Activated naive CD4-positive, alpha-beta T cell treated with anti-CD3 and anti-CD28 coated beads, Interleukin-2, amount 50 U/mL, for 24 hours (primary cell): ENCODE results near the gene TGOLN2.
"Not testable (repeated sequence)": the region's sequence is repeated elsewhere in the genome, so short reads cannot be mapped to it uniquely, and the experiment has no call there.

Experiments
- H3K27ac Mint-ChIP-seq: one replicate; pipeline ENCODE4 v1.8.0; 2021; ENCODE audit warnings: mild to moderate bottlenecking, mixed read lengths
- H3K27me3 Mint-ChIP-seq: one replicate; pipeline ENCODE4 v1.8.0; 2021; ENCODE audit warnings: mixed read lengths
- H3K36me3 Mint-ChIP-seq: one replicate; pipeline ENCODE4 v1.8.0; 2021; ENCODE audit warnings: mixed read lengths
- H3K4me1 Mint-ChIP-seq: one replicate; pipeline ENCODE4 v1.8.0; 2021; ENCODE audit warnings: mixed read lengths
- H3K4me3 Mint-ChIP-seq: one replicate; pipeline ENCODE4 v1.8.0; 2021; ENCODE audit warnings: mild to moderate bottlenecking, mixed read lengths
- H3K9me3 Mint-ChIP-seq: one replicate; pipeline ENCODE4 v1.8.0; 2021; ENCODE audit warnings: mixed read lengths

Gene TGOLN2

DNA sequence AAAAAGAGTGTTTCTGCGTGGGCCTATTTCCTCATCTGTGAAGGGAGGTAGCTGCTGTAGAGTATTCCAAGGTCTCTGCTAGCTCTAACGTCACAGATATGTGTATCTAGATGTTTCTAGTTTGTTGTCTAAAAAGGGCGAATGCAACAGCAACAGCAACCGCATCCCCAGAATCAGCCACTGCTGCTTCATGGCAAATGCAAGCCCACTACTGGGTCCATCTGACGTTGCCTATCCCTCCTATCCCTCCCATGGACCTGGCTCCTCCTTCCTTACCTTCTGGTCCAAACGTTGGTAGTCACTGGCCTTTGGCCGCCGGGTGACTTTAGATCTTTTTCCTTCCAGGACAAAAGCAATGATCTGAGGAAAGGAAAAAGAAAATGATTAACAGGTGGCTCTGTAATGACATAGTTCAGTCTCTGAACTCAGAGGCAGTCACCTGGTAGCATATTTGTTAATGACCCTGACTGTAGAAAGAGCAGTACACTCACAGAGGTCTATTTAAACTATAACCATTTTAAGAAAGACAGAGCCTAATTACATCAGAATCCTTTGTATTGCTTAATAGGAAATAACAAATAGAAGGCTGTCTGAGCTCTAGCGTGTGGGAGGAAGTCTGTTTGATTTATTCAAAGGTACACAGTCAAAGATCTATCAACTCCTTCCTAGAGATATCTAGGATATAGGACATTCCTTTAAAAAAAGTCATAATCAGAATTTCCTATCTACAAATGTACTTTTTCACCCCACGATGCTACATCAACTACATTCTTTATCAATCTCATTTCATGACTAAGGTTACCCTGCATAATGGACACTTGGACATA lies 2.9 kb downstream of the TGOLN2 start:
- H3K27me3 Mint-ChIP-seq, result no peaks in the 10 kb centered on the region
- H3K36me3 Mint-ChIP-seq, result peaks cover 35% of the 10 kb centered on the region
- peaks cover 71% of the 10 kb centered on the region for H3K4me1 Mint-ChIP-seq
- peak overlapping the region; percentile 92 for H3K27ac Mint-ChIP-seq
- H3K4me3 Mint-ChIP-seq, result peak overlapping the region; percentile 99
- no peaks in the 10 kb centered on the region for H3K9me3 Mint-ChIP-seq

DNA sequence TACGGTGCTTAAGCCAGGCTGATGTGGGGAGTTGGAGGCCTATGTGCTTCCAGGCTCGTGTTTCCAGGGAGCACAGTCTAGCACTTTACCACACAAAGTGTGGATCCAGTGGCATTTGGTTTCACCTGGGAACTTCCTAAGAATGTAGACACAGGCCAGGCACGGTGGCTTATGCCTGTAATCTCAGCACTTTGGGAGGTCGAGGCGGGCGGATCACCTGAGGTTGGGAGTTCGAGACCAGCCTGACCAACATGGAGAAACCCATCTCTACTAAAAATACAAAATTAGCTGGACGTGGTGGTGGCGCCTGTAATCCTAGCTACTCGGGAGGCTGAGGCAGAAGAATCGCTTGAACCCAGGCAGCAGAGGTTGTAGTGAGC lies 3.8 kb downstream of the TGOLN2 start:
- Mint-ChIP-seq H3K4me1 (peaks cover 75% of the 10 kb centered on the region), H3K27ac (peak overlapping the region; percentile 83), H3K4me3 (peak overlapping the region; percentile 99), H3K36me3 (peaks cover 40% of the 10 kb centered on the region)
- not testable (repeated sequence) for H3K27me3 Mint-ChIP-seq, H3K9me3 Mint-ChIP-seq

DNA sequence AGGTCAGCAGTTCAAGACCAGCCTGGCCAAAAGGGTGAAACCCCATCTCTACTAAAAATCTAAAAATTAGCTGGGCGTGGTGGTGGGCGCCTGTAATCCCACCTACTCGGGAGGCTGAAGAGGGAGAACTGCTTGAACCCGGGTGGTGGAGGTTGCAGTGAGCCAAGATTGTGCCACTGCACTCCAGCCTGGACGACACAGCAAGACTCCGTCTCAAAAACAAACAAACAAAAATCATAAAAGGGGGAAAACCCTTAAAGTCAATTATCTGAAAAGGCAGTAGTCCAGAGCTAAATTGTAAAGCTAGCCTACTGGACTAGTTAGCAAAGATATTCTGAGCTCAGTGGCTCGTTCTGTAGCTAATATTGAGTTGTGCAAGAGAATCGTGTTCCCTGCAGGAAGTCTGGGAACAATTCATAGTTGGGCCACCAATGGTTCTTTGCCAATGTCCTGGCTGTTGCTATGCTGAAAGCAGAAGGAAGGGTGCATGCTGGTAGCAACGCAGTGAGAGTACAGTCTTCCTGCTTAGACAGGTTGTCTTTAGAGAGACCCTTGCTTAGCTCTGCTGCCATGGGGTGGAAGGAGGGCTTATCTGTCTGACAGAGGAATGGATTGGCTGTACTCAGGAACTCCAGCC lies 4.3 kb downstream of the TGOLN2 start:
- Mint-ChIP-seq H3K36me3 (peaks cover 45% of the 10 kb centered on the region), H3K9me3 (no peaks in the 10 kb centered on the region), H3K27me3 (no peaks in the 10 kb centered on the region), H3K4me3 (peak overlapping the region; percentile 99), H3K27ac (peak overlapping the region; percentile 83), H3K4me1 (peaks cover 76% of the 10 kb centered on the region)

DNA sequence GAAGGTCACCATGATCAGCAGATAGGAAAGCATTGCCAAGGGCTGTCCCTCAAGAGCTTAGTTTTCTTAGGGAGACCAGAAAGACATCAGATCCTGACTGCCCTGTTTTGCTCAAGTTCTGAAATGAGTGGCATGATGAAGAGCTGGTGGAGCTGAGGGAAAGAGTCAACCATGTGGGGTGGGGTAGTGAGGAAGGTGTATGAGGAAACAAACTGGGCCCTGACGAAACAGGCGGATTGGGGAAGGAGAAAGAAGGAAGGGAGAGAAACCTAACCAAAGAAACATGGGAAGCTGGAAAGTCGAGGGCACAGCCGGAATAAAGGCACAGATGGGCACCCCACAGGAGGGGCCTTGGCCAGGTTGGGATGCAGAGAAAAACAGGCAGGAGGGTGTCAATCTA lies 8.0 kb downstream of the TGOLN2 start:
- H3K4me3 Mint-ChIP-seq, result peak overlapping the region; percentile 38
- peak overlapping the region; percentile 87 for H3K27ac Mint-ChIP-seq
- no peaks in the 10 kb centered on the region for H3K27me3 Mint-ChIP-seq
- H3K4me1 Mint-ChIP-seq, result peaks cover 77% of the 10 kb centered on the region
- H3K36me3 Mint-ChIP-seq, result peaks cover 35% of the 10 kb centered on the region
- H3K9me3 Mint-ChIP-seq, result no peaks in the 10 kb centered on the region

DNA sequence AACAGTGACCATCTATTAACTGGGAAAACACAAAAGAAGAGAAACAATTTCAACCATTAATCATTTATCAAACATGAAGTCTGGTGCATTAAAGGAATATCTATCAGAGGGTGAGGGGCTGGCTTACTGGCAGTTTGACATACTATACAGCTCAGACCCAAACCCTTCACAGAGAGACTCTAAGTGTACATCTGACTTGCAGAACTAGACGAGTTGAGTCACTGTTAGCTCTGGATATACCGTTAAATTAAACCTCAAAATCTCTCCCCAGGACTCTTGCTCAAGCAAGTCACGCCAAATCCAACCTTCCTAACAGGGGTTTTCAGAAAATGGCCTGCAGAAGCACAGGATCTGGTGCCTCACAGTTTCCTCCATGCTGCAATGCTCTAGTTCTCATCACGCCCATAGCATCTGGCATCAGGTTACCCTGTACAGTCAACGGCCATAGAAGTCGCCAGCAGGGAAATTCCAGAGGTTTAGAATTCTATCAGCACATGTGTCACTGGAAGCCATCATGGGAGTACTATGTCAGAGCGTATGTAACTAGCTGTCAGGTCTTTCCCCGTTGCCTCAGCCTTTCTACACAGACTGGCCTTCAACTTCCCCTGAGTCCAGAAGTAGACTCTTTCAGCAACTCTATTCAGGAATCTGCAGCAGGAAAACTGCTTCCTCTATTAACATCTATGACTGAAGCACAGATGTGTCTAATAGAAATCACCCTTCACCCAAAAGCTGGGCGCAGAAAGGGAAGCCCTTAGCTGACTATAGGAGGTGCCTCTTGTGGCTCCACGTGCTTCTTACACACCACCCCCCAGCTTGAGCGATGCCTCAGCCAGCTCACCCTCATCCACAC lies 9.3 kb downstream of the TGOLN2 start:
- Mint-ChIP-seq H3K27me3 (no peaks in the 10 kb centered on the region), H3K36me3 (peaks cover 33% of the 10 kb centered on the region), H3K9me3 (no peaks in the 10 kb centered on the region), H3K27ac (peak overlapping the region; percentile 96), H3K4me1 (peaks cover 66% of the 10 kb centered on the region), H3K4me3 (peak overlapping the region; percentile 59)

DNA sequence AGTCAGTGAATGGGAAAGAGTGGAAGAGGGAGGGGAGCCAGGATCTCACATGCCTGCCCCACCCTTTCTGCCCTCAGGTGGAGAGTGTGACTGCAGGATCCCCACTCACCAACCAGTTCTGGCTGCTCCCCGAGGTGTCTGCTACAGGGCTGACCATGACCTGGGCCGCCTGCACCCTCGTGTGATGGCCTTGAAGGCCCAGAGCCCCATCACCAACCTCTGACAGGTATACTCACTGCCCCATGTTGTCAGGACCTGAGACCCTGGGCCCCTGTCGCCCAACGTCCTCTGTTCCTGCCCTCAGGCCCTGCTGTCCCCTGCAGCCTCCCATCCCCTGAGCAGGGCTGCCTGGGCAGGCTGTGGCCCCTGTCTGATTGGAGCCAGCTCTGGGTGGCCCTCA lies 11.9 kb downstream of the TGOLN2 start:
- Mint-ChIP-seq H3K27ac (peak overlapping the region; percentile 70), H3K36me3 (peaks cover 24% of the 10 kb centered on the region), H3K4me1 (peaks cover 41% of the 10 kb centered on the region)
- H3K4me3 Mint-ChIP-seq, H3K9me3 Mint-ChIP-seq, H3K27me3 Mint-ChIP-seq: not testable (repeated sequence)

DNA sequence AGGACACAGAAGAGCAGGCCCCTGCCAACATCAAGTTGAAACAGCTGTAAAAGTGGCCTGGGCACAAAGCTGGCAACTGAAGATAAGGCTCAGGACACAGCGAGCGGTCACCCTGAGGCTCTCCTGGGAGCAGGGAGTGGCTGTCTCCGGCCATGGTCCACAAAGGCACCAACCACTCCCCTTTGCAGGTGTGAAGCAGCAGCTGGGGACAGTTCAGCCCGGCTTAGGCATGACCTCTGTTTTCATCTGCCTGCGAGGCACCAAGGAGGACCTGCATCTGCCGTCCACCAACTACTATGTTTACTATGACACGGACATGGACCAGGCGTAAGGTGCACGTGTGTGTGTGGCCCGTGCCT lies 12.9 kb downstream of the TGOLN2 start:
- peaks cover 38% of the 10 kb centered on the region for H3K4me1 Mint-ChIP-seq
- H3K9me3 Mint-ChIP-seq, result no peaks in the 10 kb centered on the region
- H3K36me3 Mint-ChIP-seq, result peaks cover 16% of the 10 kb centered on the region
- no peak overlapping the region for H3K4me3 Mint-ChIP-seq
- no peaks in the 10 kb centered on the region for H3K27me3 Mint-ChIP-seq
- no peak overlapping the region for H3K27ac Mint-ChIP-seq

DNA sequence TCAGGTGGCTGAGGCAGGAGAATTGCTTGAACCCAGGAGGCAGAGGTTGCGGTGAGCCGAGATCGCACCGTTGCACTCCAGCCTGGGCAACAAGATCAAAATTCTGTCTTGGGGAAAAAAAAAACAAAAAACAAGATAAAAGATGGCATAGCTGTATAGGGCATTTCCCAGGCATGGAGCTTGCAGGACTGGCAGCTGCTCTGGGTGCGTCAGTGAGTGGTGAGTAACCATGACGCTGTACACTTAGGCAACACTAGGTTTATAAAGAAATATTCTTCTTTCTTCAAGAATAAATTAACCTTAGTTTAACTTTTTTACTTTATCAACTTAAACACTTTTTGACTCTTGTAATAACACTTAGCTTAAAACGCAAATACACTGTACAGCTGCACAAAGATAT lies 15.4 kb downstream of the TGOLN2 start:
- no peak overlapping the region for H3K27ac Mint-ChIP-seq

DNA sequence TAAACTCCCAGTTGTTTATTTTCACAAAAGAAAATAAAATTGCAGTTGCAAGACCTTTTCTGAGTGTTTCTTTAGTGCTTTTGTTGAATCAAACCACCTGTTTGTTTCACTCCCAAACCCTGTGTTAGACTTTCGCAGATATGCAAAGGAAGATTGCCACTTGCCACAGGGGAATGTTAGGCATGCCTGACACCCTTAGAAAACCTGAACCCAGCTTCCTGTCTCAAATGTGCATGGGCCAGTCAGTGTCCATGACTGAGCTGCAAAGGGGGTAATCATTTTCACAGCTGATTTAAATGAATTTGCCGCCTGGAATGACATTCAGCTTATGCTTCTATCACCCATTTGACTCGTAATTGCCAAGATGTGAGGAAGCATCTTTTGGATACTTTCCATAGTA lies 17.5 kb downstream of the TGOLN2 start:
- H3K4me1 Mint-ChIP-seq, result peaks cover 47% of the 10 kb centered on the region
- H3K36me3 Mint-ChIP-seq, result no peaks in the 10 kb centered on the region
- H3K9me3 Mint-ChIP-seq, result no peaks in the 10 kb centered on the region
- H3K4me3 Mint-ChIP-seq, result peak overlapping the region; percentile 85
- H3K27me3 Mint-ChIP-seq, result no peaks in the 10 kb centered on the region
- H3K27ac Mint-ChIP-seq, result peak overlapping the region; percentile 97

More for the DNA sequence above, 15.4 kb downstream of the TGOLN2 start:
- Mint-ChIP-seq H3K4me3 (no peak overlapping the region), H3K27me3 (no peaks in the 10 kb centered on the region), H3K9me3 (no peaks in the 10 kb centered on the region), H3K36me3 (peaks cover 4% of the 10 kb centered on the region), H3K4me1 (peaks cover 40% of the 10 kb centered on the region)

DNA sequence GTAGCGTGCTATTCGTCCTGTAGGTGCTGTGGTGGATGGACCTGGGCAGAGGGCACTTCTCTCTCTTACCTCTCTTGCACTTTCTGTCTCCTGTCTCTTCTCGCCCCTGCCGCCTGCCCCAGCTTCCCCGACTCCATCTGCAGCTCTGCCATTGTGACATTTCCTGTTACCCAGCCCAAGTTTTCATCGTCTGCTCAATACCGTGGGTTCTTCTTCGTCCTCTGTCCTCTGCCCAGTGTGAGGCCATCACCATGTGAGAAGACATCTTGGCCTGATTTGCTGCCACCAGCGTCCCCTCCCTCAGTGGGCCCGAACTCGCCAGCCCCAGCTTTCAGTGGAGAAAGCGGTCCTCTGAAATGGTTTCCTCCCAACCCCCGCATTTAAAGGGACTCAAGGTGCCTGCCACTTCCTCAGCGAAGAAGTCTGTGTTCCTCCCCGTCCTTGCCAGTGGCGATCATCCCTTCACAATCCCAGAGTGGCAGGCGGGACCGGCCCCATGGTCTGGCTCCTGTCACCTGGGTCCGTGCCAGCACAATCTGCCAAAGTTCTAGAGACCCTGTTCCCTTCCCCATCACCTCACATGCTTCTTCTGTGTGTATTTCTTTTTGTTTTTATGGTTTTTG lies 18.0 kb downstream of the TGOLN2 start:
- peaks cover 47% of the 10 kb centered on the region for H3K4me1 Mint-ChIP-seq

DNA sequence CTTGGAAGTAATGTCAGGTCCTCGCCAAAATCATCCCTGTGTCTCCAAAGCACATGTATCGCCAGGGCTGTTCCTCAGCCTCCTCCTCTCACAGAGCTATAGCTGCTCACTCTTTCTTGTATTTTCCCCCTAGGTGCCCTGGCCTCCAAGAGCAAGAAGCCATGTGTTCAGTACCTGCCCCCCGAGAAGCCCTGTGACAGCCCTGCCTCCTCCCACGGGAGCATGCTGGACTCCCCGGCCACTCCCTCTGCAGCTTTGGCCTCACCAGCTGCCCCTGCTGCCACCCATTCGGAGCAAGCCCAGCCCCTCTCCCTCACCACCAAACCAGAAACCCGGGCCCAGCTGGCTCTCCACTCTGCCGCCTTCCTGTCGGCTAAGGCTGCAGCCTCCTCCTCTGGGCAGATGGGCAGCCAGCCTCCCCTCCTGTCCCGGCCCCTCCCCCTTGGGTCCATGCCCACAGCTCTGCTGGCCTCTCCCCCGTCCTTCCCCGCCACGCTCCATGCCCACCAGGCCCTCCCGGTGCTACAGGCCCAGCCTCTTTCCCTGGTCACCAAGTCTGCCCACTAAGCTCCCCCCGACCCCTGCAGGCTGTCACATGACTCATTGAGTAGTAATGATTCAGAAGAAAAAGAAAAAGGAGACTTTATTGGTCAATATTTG lies 18.8 kb downstream of the TGOLN2 start:
- H3K27ac Mint-ChIP-seq, result peak overlapping the region; percentile 97
- peaks cover 45% of the 10 kb centered on the region for H3K4me1 Mint-ChIP-seq
- H3K4me3 Mint-ChIP-seq, result peak overlapping the region; percentile 85
- no peaks in the 10 kb centered on the region for H3K9me3 Mint-ChIP-seq
- no peaks in the 10 kb centered on the region for H3K36me3 Mint-ChIP-seq
- no peaks in the 10 kb centered on the region for H3K27me3 Mint-ChIP-seq

More for the DNA sequence above, 18.0 kb downstream of the TGOLN2 start:
- peak overlapping the region; percentile 85 for H3K4me3 Mint-ChIP-seq
- no peaks in the 10 kb centered on the region for H3K27me3 Mint-ChIP-seq
- H3K36me3 Mint-ChIP-seq, result no peaks in the 10 kb centered on the region
- peak overlapping the region; percentile 97 for H3K27ac Mint-ChIP-seq
- no peaks in the 10 kb centered on the region for H3K9me3 Mint-ChIP-seq

DNA sequence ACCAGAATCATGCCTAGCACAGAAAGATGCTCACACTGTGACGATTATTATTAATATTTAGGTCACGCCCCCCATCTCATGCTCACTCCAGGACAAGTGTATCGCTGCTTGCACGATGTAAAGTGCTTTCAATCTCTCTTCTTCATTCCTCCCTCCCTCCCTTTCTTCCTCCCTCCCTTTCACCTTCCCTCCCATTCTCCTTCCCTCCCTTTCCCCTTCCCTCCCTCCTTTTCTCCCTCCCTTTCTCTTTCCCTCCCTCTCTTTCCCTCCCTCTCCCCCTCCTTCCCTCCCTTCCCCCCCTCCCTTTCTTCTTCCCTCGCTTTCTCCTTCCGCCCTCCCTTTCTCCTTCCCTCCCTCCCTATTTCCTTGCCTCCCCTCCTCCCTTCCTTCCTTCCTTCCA lies 19.6 kb downstream of the TGOLN2 start:
- H3K4me3 Mint-ChIP-seq, result peak overlapping the region; percentile 85
- no peaks in the 10 kb centered on the region for H3K27me3 Mint-ChIP-seq
- no peaks in the 10 kb centered on the region for H3K9me3 Mint-ChIP-seq
- peaks cover 45% of the 10 kb centered on the region for H3K4me1 Mint-ChIP-seq
- H3K36me3 Mint-ChIP-seq, result no peaks in the 10 kb centered on the region
- peak overlapping the region; percentile 77 for H3K27ac Mint-ChIP-seq

DNA sequence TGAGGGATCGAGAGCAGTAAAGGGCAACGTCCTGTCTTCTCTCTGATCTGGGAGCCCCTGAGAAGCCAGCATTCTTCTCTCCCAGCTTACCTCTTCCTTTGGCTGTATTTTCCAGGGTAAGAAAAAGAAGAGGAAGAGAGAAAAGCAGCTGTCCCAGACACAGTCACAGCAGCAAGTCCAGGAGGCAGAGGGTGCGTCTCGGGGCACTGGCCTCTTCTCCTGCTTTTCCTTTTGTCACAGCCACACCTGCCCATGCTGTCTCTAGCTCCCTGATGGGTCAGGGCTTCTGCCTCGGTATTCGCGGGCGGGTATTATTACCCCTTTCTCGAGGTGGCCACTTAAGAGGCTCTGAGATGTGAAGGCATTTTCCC lies 20.3 kb downstream of the TGOLN2 start:
- H3K4me1 Mint-ChIP-seq, result peaks cover 45% of the 10 kb centered on the region
- H3K36me3 Mint-ChIP-seq, result no peaks in the 10 kb centered on the region
- H3K27ac Mint-ChIP-seq, result peak overlapping the region; percentile 90
- peak overlapping the region; percentile 80 for H3K4me3 Mint-ChIP-seq
- no peaks in the 10 kb centered on the region for H3K9me3 Mint-ChIP-seq
- H3K27me3 Mint-ChIP-seq, result no peaks in the 10 kb centered on the region

DNA sequence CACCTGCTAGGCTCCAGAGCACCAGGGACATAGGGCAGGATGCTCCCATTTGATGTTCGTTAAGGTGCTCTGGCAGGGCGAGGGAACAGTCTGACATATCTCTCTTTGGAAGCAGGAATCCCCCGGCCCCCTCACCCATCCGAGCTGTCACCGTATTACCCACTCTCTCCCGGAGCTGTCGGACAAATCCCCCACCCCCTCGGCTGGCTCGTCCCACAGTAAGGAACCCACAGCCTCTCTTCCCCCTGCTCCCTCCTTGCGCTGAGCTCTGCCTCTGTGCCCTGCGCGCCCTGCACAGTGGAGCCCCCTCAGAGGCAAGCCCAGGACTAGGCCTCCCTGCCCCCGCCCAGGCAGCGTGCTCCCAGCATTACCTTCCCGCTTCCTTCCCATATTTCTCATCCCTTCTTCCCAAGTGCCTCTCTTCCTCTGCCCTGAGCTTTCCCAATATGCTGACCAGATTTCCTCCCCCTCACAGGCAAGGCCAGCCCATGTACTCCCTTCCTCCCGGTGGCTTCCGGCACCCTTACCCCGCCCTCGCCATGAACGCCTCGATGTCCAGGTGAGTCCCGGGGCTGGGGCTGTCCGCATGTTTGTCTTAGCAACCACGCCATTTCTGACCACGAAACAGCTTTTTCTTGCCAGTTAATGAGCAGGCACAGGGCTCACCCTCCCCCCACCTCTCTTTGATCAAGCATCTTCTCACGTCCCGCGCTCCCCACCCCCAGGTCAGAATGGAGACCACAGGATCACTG lies 23.8 kb downstream of the TGOLN2 start:
- Mint-ChIP-seq H3K9me3 (no peaks in the 10 kb centered on the region), H3K4me3 (no peak overlapping the region), H3K27me3 (no peaks in the 10 kb centered on the region), H3K27ac (no peak overlapping the region), H3K4me1 (peaks cover 28% of the 10 kb centered on the region), H3K36me3 (no peaks in the 10 kb centered on the region)
